GM19193 (cell line): ENCODE results near the gene TREH.

ENCODE experiments used
- POLR2A ChIP-seq: IDR thresholded peaks from 4 replicates; pipeline ENCODE4 v1.6.1; 2011; ENCODE audit not compliant: insufficient read depth, insufficient read length; ENCODE audit errors: extremely low read depth

TREH gene

GRCh38 chr11:118679483-118679882 is at the start of gene TREH:
Gene TREH, minus strand, starts transcription at chr11:118679650. Its CDS starts 23 bp downstream, at chr11:118679627.
- TF ChIP-seq POLR2A = no peak

GRCh38 chr11:118715837-118716260 is 36.4 kb upstream of the TREH start:
- TF ChIP-seq POLR2A = no peak

- TF ChIP-seq POLR2A = no peak
These were observed 35.9 kb upstream of the TREH start for GRCh38 chr11:118715245-118715831.

- no peak for TF ChIP-seq POLR2A
These were observed 35.4 kb upstream of the TREH start for GRCh38 chr11:118714816-118715215.

- TF ChIP-seq POLR2A = no peak
These were observed 28.8 kb upstream of the TREH start for GRCh38 chr11:118708296-118708695.

GRCh38 chr11:118706546-118706825 is 27.0 kb upstream of the TREH start:
- no peak for TF ChIP-seq POLR2A

- no peak for TF ChIP-seq POLR2A
These were observed 26.5 kb upstream of the TREH start for GRCh38 chr11:118705791-118706545.

GRCh38 chr11:118705111-118705741 is 25.8 kb upstream of the TREH start:
- no peak for TF ChIP-seq POLR2A

GRCh38 chr11:118703563-118704106 is 24.2 kb upstream of the TREH start:
- no peak for TF ChIP-seq POLR2A

- no peak for TF ChIP-seq POLR2A
These were observed 20.2 kb upstream of the TREH start for GRCh38 chr11:118699506-118700220.

GRCh38 chr11:118697346-118697745 is 17.9 kb upstream of the TREH start:
- no peak for TF ChIP-seq POLR2A

GRCh38 chr11:118696673-118697226 is 17.3 kb upstream of the TREH start:
- no peak for TF ChIP-seq POLR2A

GRCh38 chr11:118694771-118695170 is 15.3 kb upstream of the TREH start:
- no peak for TF ChIP-seq POLR2A

GRCh38 chr11:118694185-118694584 is 14.7 kb upstream of the TREH start:
- TF ChIP-seq POLR2A = no peak
